ENCODE results near the gene CEND1.

Gene CEND1

GRCh38 chr11:779955-780532 is 9.8 kb downstream of the CEND1 start:
- H3K27ac ChIP-seq (ENCODE audit: low read depth, low read length) = no peak overlapping the region
- peaks cover 7% of the 10 kb centered on the region for H3K36me3 ChIP-seq (ENCODE audit: control insufficient read depth, insufficient read depth, low read length)
- H3K9ac ChIP-seq (ENCODE audit: low read depth, low read length) = no peak overlapping the region
- H3K27me3 ChIP-seq (ENCODE audit: control insufficient read depth, insufficient read depth, low read length) = no peaks in the 10 kb centered on the region
- no peak overlapping the region for H3K4me3 ChIP-seq (ENCODE audit: low read depth, low read length)
- no peaks in the 10 kb centered on the region for H3K9me3 ChIP-seq (ENCODE audit: control insufficient read depth, insufficient read depth, low read length)
- H3K4me1 ChIP-seq (ENCODE audit: control insufficient read depth, insufficient read depth, low read length) = peaks cover 15% of the 10 kb centered on the region

GRCh38 chr11:778976-779954 is 10.6 kb downstream of the CEND1 start:
- Histone ChIP-seq H3K4me3 (ENCODE audit: low read depth, low read length) (no peak overlapping the region), H3K9ac (ENCODE audit: low read depth, low read length) (no peak overlapping the region), H3K9me3 (ENCODE audit: control insufficient read depth, insufficient read depth, low read length) (no peaks in the 10 kb centered on the region), H3K27ac (ENCODE audit: low read depth, low read length) (no peak overlapping the region), H3K27me3 (ENCODE audit: control insufficient read depth, insufficient read depth, low read length) (no peaks in the 10 kb centered on the region), H3K36me3 (ENCODE audit: control insufficient read depth, insufficient read depth, low read length) (peaks cover 8% of the 10 kb centered on the region), H3K4me1 (ENCODE audit: control insufficient read depth, insufficient read depth, low read length) (peaks cover 15% of the 10 kb centered on the region)

- Histone ChIP-seq H3K36me3 (ENCODE audit: control insufficient read depth, insufficient read depth, low read length) (peaks cover 24% of the 10 kb centered on the region), H3K27ac (ENCODE audit: low read depth, low read length) (peak within 1 kb of the TSS; percentile 95), H3K9ac (ENCODE audit: low read depth, low read length) (peak within 1 kb of the TSS; percentile 86; the same call in 1 of the 2 replicates), H3K4me3 (ENCODE audit: low read depth, low read length) (peak within 1 kb of the TSS; percentile 67), H3K27me3 (ENCODE audit: control insufficient read depth, insufficient read depth, low read length) (no peaks in the 10 kb centered on the region), H3K9me3 (ENCODE audit: control insufficient read depth, insufficient read depth, low read length) (no peaks in the 10 kb centered on the region), H3K4me1 (ENCODE audit: control insufficient read depth, insufficient read depth, low read length) (0 out of 2 replicates have a peak, but pooled peaks cover 6% of the 10 kb centered on the region)
These were observed 12.3 kb downstream of the CEND1 start, which contains the start of gene GATD1 for GRCh38 chr11:777288-778255. GATD1 (minus strand) TSS chr11:777487; CDS start chr11:777462, 25 bp downstream.

- Histone ChIP-seq H3K4me1 (ENCODE audit: control insufficient read depth, insufficient read depth, low read length) (0 out of 2 replicates have a peak, but pooled peaks cover 4% of the 10 kb centered on the region), H3K4me3 (ENCODE audit: low read depth, low read length) (peak overlapping the region; percentile 67), H3K27me3 (ENCODE audit: control insufficient read depth, insufficient read depth, low read length) (no peaks in the 10 kb centered on the region), H3K36me3 (ENCODE audit: control insufficient read depth, insufficient read depth, low read length) (peaks cover 32% of the 10 kb centered on the region), H3K9me3 (ENCODE audit: control insufficient read depth, insufficient read depth, low read length) (no peaks in the 10 kb centered on the region), H3K9ac (ENCODE audit: low read depth, low read length) (peak overlapping the region; percentile 86; the same call in 1 of the 2 replicates), H3K27ac (ENCODE audit: low read depth, low read length) (peak overlapping the region; percentile 95)
These were observed 13.2 kb downstream of the CEND1 start for GRCh38 chr11:776561-777287.

- Histone ChIP-seq H3K4me1 (ENCODE audit: control insufficient read depth, insufficient read depth, low read length) (0 out of 2 replicates have a peak, but pooled peaks cover 4% of the 10 kb centered on the region), H3K27ac (ENCODE audit: low read depth, low read length) (peak overlapping the region; percentile 95), H3K9ac (ENCODE audit: low read depth, low read length) (peak overlapping the region; percentile 58; the same call in 1 of the 2 replicates), H3K4me3 (ENCODE audit: low read depth, low read length) (peak overlapping the region; percentile 67), H3K27me3 (ENCODE audit: control insufficient read depth, insufficient read depth, low read length) (no peaks in the 10 kb centered on the region), H3K9me3 (ENCODE audit: control insufficient read depth, insufficient read depth, low read length) (no peaks in the 10 kb centered on the region), H3K36me3 (ENCODE audit: control insufficient read depth, insufficient read depth, low read length) (peaks cover 37% of the 10 kb centered on the region)
These were observed 13.7 kb downstream of the CEND1 start for GRCh38 chr11:776263-776560.

GRCh38 chr11:774873-775592 is 14.9 kb downstream of the CEND1 start:
- peak overlapping the region; percentile 67; the same call in 1 of the 2 replicates for H3K4me3 ChIP-seq (ENCODE audit: low read depth, low read length)
- H3K27ac ChIP-seq (ENCODE audit: low read depth, low read length) = no peak overlapping the region
- H3K9ac ChIP-seq (ENCODE audit: low read depth, low read length) = no peak overlapping the region
- H3K36me3 ChIP-seq (ENCODE audit: control insufficient read depth, insufficient read depth, low read length) = peaks cover 42% of the 10 kb centered on the region
- H3K27me3 ChIP-seq (ENCODE audit: control insufficient read depth, insufficient read depth, low read length) = no peaks in the 10 kb centered on the region
- no peaks in the 10 kb centered on the region for H3K9me3 ChIP-seq (ENCODE audit: control insufficient read depth, insufficient read depth, low read length)
- 0 out of 2 replicates have a peak, but pooled peaks cover 4% of the 10 kb centered on the region for H3K4me1 ChIP-seq (ENCODE audit: control insufficient read depth, insufficient read depth, low read length)

- H3K27me3 ChIP-seq (ENCODE audit: control insufficient read depth, insufficient read depth, low read length) = no peaks in the 10 kb centered on the region
- peaks cover 45% of the 10 kb centered on the region for H3K36me3 ChIP-seq (ENCODE audit: control insufficient read depth, insufficient read depth, low read length)
- no peaks in the 10 kb centered on the region for H3K9me3 ChIP-seq (ENCODE audit: control insufficient read depth, insufficient read depth, low read length)
- no peak overlapping the region for H3K4me3 ChIP-seq (ENCODE audit: low read depth, low read length)
- no peak overlapping the region for H3K9ac ChIP-seq (ENCODE audit: low read depth, low read length)
- H3K4me1 ChIP-seq (ENCODE audit: control insufficient read depth, insufficient read depth, low read length) = 0 out of 2 replicates have a peak, but pooled peaks cover 4% of the 10 kb centered on the region
- H3K27ac ChIP-seq (ENCODE audit: low read depth, low read length) = no peak overlapping the region
These were observed 16.1 kb downstream of the CEND1 start for GRCh38 chr11:773830-774229.

- no peaks in the 10 kb centered on the region for H3K27me3 ChIP-seq (ENCODE audit: control insufficient read depth, insufficient read depth, low read length)
- peaks cover 45% of the 10 kb centered on the region for H3K36me3 ChIP-seq (ENCODE audit: control insufficient read depth, insufficient read depth, low read length)
- H3K27ac ChIP-seq (ENCODE audit: low read depth, low read length) = no peak overlapping the region
- H3K4me1 ChIP-seq (ENCODE audit: control insufficient read depth, insufficient read depth, low read length) = 0 out of 2 replicates have a peak, but pooled peaks cover 4% of the 10 kb centered on the region
- no peak overlapping the region for H3K4me3 ChIP-seq (ENCODE audit: low read depth, low read length)
- H3K9ac ChIP-seq (ENCODE audit: low read depth, low read length) = no peak overlapping the region
- H3K9me3 ChIP-seq (ENCODE audit: control insufficient read depth, insufficient read depth, low read length) = no peaks in the 10 kb centered on the region
These were observed 16.5 kb downstream of the CEND1 start for GRCh38 chr11:773425-773824.

GRCh38 chr11:772429-773390 is 17.2 kb downstream of the CEND1 start:
- Histone ChIP-seq H3K27ac (ENCODE audit: low read depth, low read length) (no peak overlapping the region), H3K4me1 (ENCODE audit: control insufficient read depth, insufficient read depth, low read length) (no peaks in the 10 kb centered on the region), H3K27me3 (ENCODE audit: control insufficient read depth, insufficient read depth, low read length) (no peaks in the 10 kb centered on the region), H3K9ac (ENCODE audit: low read depth, low read length) (no peak overlapping the region), H3K36me3 (ENCODE audit: control insufficient read depth, insufficient read depth, low read length) (peaks cover 45% of the 10 kb centered on the region), H3K4me3 (ENCODE audit: low read depth, low read length) (no peak overlapping the region), H3K9me3 (ENCODE audit: control insufficient read depth, insufficient read depth, low read length) (no peaks in the 10 kb centered on the region)

All from HUES48 (cell line).